NT2/D1 (cell line): Measurements from ENCODE around the gene TMEM179.

ENCODE experiments used
- SUZ12 ChIP-seq: IDR thresholded peaks from 2 replicates; pipeline ENCODE4 v1.6.1; 2011; ENCODE audit not compliant: insufficient read length, insufficient read depth; ENCODE audit errors: extremely low read depth
- YY1 ChIP-seq: IDR thresholded peaks from 2 replicates; pipeline ENCODE4 v1.6.1; 2011; ENCODE audit not compliant: insufficient read length, insufficient read depth
- ZNF274 ChIP-seq: IDR thresholded peaks from 2 replicates; pipeline ENCODE4 v1.6.1; 2011; ENCODE audit warnings: mild to moderate bottlenecking, low read depth, low read length

DNA sequence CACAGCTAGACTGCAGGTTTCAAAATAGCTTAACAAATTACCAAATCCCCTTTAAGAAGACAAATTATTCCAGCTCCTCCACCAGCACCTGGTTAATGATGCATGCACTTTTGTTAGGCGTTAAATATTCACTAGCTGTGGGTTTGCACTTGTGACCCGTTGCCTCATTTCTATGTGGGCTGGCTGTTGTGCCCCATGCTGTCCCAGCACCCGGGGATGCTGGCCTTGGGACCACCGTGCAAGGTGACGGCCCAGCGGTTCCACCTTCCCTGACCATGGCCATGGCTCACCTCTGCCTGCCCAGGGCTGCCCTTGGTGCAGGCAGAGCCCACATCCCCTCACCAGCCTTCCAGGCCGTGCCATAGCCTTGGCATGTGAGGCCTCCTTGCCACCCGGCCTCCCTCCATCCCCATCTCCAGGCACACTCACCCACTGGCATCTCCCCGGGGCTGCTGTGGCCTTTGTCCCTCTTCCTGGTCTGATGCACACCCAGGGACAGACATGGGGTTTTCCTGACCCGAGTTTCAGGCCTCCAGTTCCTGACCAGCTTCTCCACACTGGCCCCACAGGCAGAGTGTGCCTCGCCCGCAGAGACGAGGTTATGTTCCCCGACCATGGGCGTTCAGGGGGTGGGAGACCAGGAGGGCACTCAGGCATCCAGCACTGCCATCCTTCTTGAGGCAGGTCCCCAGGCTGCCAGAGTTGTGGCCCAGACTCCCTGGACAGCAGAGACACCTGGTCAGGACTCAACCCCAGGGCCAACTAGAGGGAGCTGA is 45.4 kb downstream of the TMEM179 start:
- no peak for TF ChIP-seq YY1
- TF ChIP-seq ZNF274, result no peak
- TF ChIP-seq SUZ12, result no peak
